ENCODE data around the gene SPAG16.
A peak's percentile ranks its signal among the peaks of the same experiment; 100 is the strongest.

Gene SPAG16

GRCh38 chr2:214104967-214105366 is 820.7 kb downstream of the SPAG16 start:
- no peak overlapping the region for H3K9ac ChIP-seq (ENCODE audit: insufficient read length)
- no peak for DNase-seq (ENCODE audit: low read depth, low spot score)

GRCh38 chr2:214107726-214108125 is 823.5 kb downstream of the SPAG16 start:
- no peak for TF ChIP-seq POLR2AphosphoS5 (IDR thresholded peaks at IDR 0.05; ENCODE audit: borderline replicate concordance, low read depth, low read length)
- no peak for TF ChIP-seq FOXP2 (optimal IDR thresholded peaks at IDR 0.05; ENCODE audit: control extremely low read depth, extremely low read length, insufficient read depth)
- no peak for TF ChIP-seq EZH2 (IDR thresholded peaks at IDR 0.05)
- H3K4me3 ChIP-seq = no peak overlapping the region
- no peaks in the 10 kb centered on the region for H3K9me3 ChIP-seq (ENCODE audit: low read depth, low read length)
- no peak overlapping the region for H3K9ac ChIP-seq (ENCODE audit: insufficient read length)
- no peak for DNase-seq (ENCODE audit: low read depth, low spot score)
- H3K27ac ChIP-seq = no peak overlapping the region
- H3K36me3 ChIP-seq (ENCODE audit: insufficient read depth, low read length) = no peaks in the 10 kb centered on the region

More at GRCh38 chr2:214104967-214105366, 820.7 kb downstream of the SPAG16 start:
- Histone ChIP-seq H3K9me3 (ENCODE audit: low read depth, low read length) (no peaks in the 10 kb centered on the region), H3K4me3 (no peak overlapping the region), H3K36me3 (ENCODE audit: insufficient read depth, low read length) (no peaks in the 10 kb centered on the region), H3K27ac (no peak overlapping the region)
- TF ChIP-seq FOXP2 (optimal IDR thresholded peaks at IDR 0.05; ENCODE audit: control extremely low read depth, extremely low read length, insufficient read depth) = no peak
- TF ChIP-seq POLR2AphosphoS5 (IDR thresholded peaks at IDR 0.05; ENCODE audit: borderline replicate concordance, low read depth, low read length) = no peak
- no peak for TF ChIP-seq EZH2 (IDR thresholded peaks at IDR 0.05)

- no peak overlapping the region for H3K9ac ChIP-seq (ENCODE audit: insufficient read length)
- no peak overlapping the region for H3K4me3 ChIP-seq
- H3K27ac ChIP-seq = no peak overlapping the region
- H3K9me3 ChIP-seq (ENCODE audit: low read depth, low read length) = no peaks in the 10 kb centered on the region
- TF ChIP-seq FOXP2 (optimal IDR thresholded peaks at IDR 0.05; ENCODE audit: control extremely low read depth, extremely low read length, insufficient read depth) (no peak), EZH2 (IDR thresholded peaks at IDR 0.05) (no peak), POLR2AphosphoS5 (IDR thresholded peaks at IDR 0.05; ENCODE audit: borderline replicate concordance, low read depth, low read length) (no peak)
- H3K36me3 ChIP-seq (ENCODE audit: insufficient read depth, low read length) = no peaks in the 10 kb centered on the region
- DNase-seq (ENCODE audit: low read depth, low spot score) = no peak
Measured at GRCh38 chr2:214108598-214108997, 824.3 kb downstream of the SPAG16 start.

- no peak overlapping the region for H3K9ac ChIP-seq (ENCODE audit: insufficient read length)
- no peak for TF ChIP-seq FOXP2 (optimal IDR thresholded peaks at IDR 0.05; ENCODE audit: control extremely low read depth, extremely low read length, insufficient read depth)
- TF ChIP-seq EZH2 (IDR thresholded peaks at IDR 0.05) = no peak
- TF ChIP-seq POLR2AphosphoS5 (IDR thresholded peaks at IDR 0.05; ENCODE audit: borderline replicate concordance, low read depth, low read length) = no peak
- no peak for DNase-seq (ENCODE audit: low read depth, low spot score)
- H3K36me3 ChIP-seq (ENCODE audit: insufficient read depth, low read length) = no peaks in the 10 kb centered on the region
- no peak overlapping the region for H3K4me3 ChIP-seq
- H3K9me3 ChIP-seq (ENCODE audit: low read depth, low read length) = peaks cover 5% of the 10 kb centered on the region; the same call in 1 of the 2 replicates
- no peak overlapping the region for H3K27ac ChIP-seq
Measured at GRCh38 chr2:214117054-214117453, 832.8 kb downstream of the SPAG16 start.

GRCh38 chr2:214126135-214126534 is 841.9 kb downstream of the SPAG16 start:
- DNase-seq (ENCODE audit: low read depth, low spot score) = no peak
- no peak overlapping the region for H3K9ac ChIP-seq (ENCODE audit: insufficient read length)
- H3K27ac ChIP-seq = peak overlapping the region; percentile 37; the same call in 1 of the 2 replicates
- peak overlapping the region; percentile 43; the same call in 1 of the 2 replicates for H3K4me3 ChIP-seq
- no peaks in the 10 kb centered on the region for H3K9me3 ChIP-seq (ENCODE audit: low read depth, low read length)
- TF ChIP-seq EZH2 (IDR thresholded peaks at IDR 0.05) (no peak), POLR2AphosphoS5 (IDR thresholded peaks at IDR 0.05; ENCODE audit: borderline replicate concordance, low read depth, low read length) (no peak), FOXP2 (optimal IDR thresholded peaks at IDR 0.05; ENCODE audit: control extremely low read depth, extremely low read length, insufficient read depth) (no peak)
- no peaks in the 10 kb centered on the region for H3K36me3 ChIP-seq (ENCODE audit: insufficient read depth, low read length)

GRCh38 chr2:214127170-214127569 is 842.9 kb downstream of the SPAG16 start:
- H3K36me3 ChIP-seq (ENCODE audit: insufficient read depth, low read length) = no peaks in the 10 kb centered on the region
- DNase-seq (ENCODE audit: low read depth, low spot score) = peak; percentile 66
- H3K9ac ChIP-seq (ENCODE audit: insufficient read length) = no peak overlapping the region
- H3K9me3 ChIP-seq (ENCODE audit: low read depth, low read length) = no peaks in the 10 kb centered on the region
- peak overlapping the region; percentile 33 for H3K27ac ChIP-seq
- peak overlapping the region; percentile 28 for H3K4me3 ChIP-seq
- TF ChIP-seq POLR2AphosphoS5 (IDR thresholded peaks at IDR 0.05; ENCODE audit: borderline replicate concordance, low read depth, low read length) (no peak; the same call in 1 of the 2 replicates), EZH2 (IDR thresholded peaks at IDR 0.05) (no peak), FOXP2 (optimal IDR thresholded peaks at IDR 0.05; ENCODE audit: control extremely low read depth, extremely low read length, insufficient read depth) (no peak)

GRCh38 chr2:214127571-214127970 is 843.3 kb downstream of the SPAG16 start:
- Histone ChIP-seq H3K4me3 (peak overlapping the region; percentile 28), H3K27ac (peak overlapping the region; percentile 33), H3K9me3 (ENCODE audit: low read depth, low read length) (no peaks in the 10 kb centered on the region), H3K36me3 (ENCODE audit: insufficient read depth, low read length) (no peaks in the 10 kb centered on the region), H3K9ac (ENCODE audit: insufficient read length) (no peak overlapping the region)
- TF ChIP-seq FOXP2 (optimal IDR thresholded peaks at IDR 0.05; ENCODE audit: control extremely low read depth, extremely low read length, insufficient read depth) = no peak
- no peak for TF ChIP-seq POLR2AphosphoS5 (IDR thresholded peaks at IDR 0.05; ENCODE audit: borderline replicate concordance, low read depth, low read length)
- no peak for TF ChIP-seq EZH2 (IDR thresholded peaks at IDR 0.05)
- no peak for DNase-seq (ENCODE audit: low read depth, low spot score)

- Histone ChIP-seq H3K9me3 (ENCODE audit: low read depth, low read length) (no peaks in the 10 kb centered on the region), H3K36me3 (ENCODE audit: insufficient read depth, low read length) (no peaks in the 10 kb centered on the region), H3K27ac (peak overlapping the region; percentile 33), H3K9ac (ENCODE audit: insufficient read length) (no peak overlapping the region), H3K4me3 (peak overlapping the region; percentile 4; the same call in 1 of the 2 replicates)
- no peak for DNase-seq (ENCODE audit: low read depth, low spot score)
- TF ChIP-seq EZH2 (IDR thresholded peaks at IDR 0.05) = no peak
- TF ChIP-seq FOXP2 (optimal IDR thresholded peaks at IDR 0.05; ENCODE audit: control extremely low read depth, extremely low read length, insufficient read depth) = no peak
- TF ChIP-seq POLR2AphosphoS5 (IDR thresholded peaks at IDR 0.05; ENCODE audit: borderline replicate concordance, low read depth, low read length) = no peak
Measured at GRCh38 chr2:214128040-214128439, 843.8 kb downstream of the SPAG16 start.

GRCh38 chr2:214130114-214130513 is 845.9 kb downstream of the SPAG16 start:
- H3K9ac ChIP-seq (ENCODE audit: insufficient read length) = no peak overlapping the region
- no peak overlapping the region for H3K4me3 ChIP-seq
- DNase-seq (ENCODE audit: low read depth, low spot score) = no peak
- TF ChIP-seq POLR2AphosphoS5 (IDR thresholded peaks at IDR 0.05; ENCODE audit: borderline replicate concordance, low read depth, low read length) = no peak
- TF ChIP-seq FOXP2 (optimal IDR thresholded peaks at IDR 0.05; ENCODE audit: control extremely low read depth, extremely low read length, insufficient read depth) = no peak
- TF ChIP-seq EZH2 (IDR thresholded peaks at IDR 0.05) = no peak
- H3K9me3 ChIP-seq (ENCODE audit: low read depth, low read length) = no peaks in the 10 kb centered on the region
- no peak overlapping the region for H3K27ac ChIP-seq
- no peaks in the 10 kb centered on the region for H3K36me3 ChIP-seq (ENCODE audit: insufficient read depth, low read length)
